Superior temporal gyrus (tissue), 1 donor: Measurements from ENCODE around the gene CYSTM1.
A peak's percentile ranks its signal among the peaks of the same experiment; 100 is the strongest.

Experiments
- DNase-seq: peaks from one replicate; pipeline ENCODE4 v3.0.0-alpha.2; 2016; ENCODE audit errors: extremely low spot score

The CYSTM1 gene

GRCh38 chr5:140236891-140237598 lies 62.1 kb downstream of the CYSTM1 start:
- DNase-seq, result no peak

GRCh38 chr5:140238756-140239155 lies 63.8 kb downstream of the CYSTM1 start:
- DNase-seq, result no peak

GRCh38 chr5:140239461-140239860 lies 64.5 kb downstream of the CYSTM1 start:
- DNase-seq, result no peak

DNA sequence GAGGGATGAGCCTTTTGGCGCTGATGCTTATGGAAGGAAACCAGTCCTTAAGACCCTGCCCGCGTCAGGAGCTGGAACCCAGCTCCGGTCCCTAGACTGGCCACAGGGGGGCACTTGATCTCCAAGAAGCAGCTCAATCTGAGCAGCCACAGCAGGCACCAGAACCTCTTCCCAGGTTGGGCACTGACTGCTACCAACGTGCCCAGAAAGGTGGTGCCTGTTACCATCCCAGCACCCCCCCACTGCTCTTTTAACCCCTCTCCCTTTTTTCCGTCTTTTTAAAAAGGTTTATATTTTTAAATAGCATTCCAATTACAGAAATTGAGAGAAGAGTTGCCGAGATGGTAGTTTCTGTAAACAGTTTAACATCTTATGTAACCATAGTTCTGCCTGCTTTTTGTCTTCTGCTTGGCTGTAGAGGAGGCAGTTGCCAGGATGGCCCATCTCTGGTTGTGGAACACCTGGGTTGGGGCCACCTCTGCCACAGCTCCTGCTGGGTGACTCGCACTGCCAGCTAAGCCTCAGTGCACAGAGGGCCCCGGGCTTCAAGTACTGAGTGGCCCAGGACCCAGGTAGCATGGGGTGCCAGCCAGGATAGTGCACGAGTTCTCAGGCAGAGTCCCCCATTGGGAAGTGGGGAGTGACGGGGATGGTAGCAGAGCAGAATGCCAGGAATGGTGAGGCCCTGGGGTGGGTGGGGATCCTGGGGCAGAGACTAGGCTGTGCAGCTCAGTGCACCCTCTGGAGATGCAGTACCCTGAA lies 65.1 kb downstream of the CYSTM1 start:
- DNase-seq, result peak; percentile 81

- DNase-seq, result peak; percentile 97
Observed at GRCh38 chr5:140240987-140241706, 66.2 kb downstream of the CYSTM1 start.

- DNase-seq, result no peak
Observed at GRCh38 chr5:140242099-140242498, 67.1 kb downstream of the CYSTM1 start.

DNA sequence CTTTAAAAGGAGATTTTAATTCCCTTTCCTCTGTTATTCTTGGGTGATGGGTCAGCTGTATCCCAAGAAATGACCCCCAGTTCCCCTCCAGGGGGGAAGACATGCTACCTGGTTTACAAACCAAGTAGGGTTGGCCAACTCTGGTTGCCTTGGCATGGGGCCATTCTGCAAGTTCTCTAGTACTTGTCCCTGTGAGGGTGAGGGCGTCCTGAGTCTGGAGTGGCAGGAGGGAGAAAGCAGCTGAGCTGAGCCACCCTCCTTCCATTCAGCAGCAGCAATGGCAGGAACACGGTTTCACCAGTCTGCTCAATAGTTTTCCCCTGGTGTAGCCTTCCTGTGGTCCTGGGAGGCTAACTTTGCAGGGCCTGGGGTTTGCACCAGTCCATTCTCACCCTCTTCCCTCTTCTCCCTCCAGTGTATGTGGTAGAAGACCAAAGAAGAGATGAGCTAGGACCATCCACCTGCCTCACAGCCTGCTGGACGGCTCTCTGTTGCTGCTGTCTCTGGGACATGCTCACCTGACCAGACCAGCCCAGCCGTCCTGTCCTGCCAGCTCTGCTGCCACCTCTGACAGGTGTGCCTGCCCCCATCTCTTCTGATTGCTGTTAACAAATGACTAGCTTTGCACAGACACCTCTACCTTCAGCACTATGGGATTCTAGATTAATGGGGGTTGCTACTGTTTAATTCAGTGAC lies 68.0 kb downstream of the CYSTM1 start:
- DNase-seq, result no peak

DNA sequence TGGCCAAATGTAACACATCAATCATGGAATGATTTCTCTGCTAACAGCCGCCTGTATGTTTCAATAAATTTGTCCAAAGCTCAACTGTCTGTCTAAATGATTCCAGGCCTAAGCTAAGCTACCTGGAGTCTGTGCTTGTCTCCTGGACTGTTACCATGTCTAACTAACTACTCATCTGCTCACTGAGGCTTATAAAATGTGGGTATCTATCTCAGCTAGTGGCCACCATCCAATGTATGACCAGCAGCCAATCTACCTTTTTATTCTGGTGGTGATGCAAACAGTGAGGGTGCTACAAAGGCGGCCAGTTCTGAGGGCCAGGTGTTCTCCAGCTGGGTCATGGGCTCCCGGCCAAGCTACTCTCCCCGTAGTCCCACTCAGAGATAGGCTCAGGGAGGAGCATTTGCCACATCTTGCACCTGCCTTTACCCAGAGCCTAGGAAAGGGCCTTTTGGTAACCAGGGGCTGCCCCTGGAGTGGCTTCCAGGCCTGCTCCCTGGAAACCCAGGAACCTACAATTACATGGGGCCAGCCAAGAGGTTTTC lies 68.8 kb downstream of the CYSTM1 start:
- DNase-seq, result no peak

GRCh38 chr5:140244525-140245025 lies 69.6 kb downstream of the CYSTM1 start:
- peak; percentile 96 for DNase-seq

DNA sequence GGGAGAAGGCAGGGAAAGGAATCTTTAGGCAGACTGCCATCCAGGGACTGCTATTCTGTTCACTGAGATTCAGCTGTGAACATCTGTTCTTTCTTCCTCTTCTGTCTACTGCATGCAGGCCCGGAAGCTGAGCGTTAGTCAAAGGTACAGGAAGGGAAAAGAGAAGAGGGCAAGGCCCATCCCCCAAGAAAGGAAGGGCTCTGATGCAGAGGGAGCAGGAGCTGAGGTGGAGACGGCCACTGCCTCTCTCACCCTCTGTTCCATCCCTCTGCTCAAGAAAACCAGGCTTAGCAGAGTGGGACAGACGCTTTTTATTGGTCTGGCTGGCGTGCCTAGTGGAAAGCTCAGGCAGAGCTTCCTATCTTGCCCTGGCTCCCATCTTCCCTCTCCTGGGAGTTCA lies 70.4 kb downstream of the CYSTM1 start:
- no peak for DNase-seq

- DNase-seq, result no peak
Observed at GRCh38 chr5:140245926-140246325, 70.9 kb downstream of the CYSTM1 start.

DNA sequence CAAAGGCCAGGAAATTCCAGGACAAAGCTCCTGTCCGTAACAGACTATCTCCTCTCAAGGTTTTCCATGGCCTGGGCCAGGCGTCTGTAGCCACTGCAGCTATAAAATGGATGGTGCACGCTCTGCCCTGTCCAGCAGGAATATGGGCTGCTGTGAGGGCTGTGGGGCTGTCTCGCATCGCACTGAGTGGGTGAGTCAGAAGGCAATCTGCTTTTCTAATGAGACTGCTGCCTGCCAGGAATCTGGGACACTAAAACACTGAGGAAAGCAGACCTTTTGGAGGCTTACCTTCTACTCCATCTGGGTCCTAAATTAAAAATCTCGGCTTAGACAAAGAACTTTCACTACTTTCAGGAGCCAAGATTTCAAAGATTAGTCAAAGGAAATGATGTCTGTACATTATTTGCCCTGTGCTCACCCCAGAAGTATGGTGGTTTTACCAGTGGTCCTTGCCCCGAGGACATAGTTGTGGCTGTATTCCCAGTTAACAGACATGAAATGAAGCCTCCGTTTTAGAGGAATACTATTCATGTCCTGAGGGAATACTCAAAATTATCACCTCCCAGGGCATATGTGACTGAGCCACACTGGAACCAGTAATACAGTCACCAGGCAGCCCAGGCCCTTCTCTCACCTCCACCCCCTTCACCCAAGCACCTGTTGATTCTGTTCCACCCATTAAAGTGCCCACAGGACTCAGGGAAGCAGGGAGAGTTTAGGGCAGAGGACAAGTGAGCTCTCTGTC lies 71.6 kb downstream of the CYSTM1 start:
- peak; percentile 74 for DNase-seq

DNA sequence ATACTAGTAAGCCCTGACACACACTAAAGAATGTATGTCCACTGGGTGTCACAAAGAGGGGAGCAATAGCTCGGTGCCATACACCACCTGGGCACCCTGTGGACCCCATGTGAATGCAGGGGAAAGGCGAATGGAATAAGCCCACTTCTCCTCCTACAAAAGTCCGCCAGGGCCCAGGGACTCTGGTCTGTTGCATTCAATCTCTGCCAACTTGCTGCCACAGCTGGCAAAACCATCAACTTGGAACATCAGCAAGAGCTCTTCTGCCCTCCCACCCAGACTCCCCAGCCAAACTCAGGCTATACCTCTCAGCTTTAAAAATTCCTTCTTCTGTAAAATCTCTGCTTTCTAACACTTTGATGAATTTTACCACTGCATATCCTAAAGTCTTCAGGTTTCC lies 73.4 kb downstream of the CYSTM1 start:
- DNase-seq, result no peak

DNA sequence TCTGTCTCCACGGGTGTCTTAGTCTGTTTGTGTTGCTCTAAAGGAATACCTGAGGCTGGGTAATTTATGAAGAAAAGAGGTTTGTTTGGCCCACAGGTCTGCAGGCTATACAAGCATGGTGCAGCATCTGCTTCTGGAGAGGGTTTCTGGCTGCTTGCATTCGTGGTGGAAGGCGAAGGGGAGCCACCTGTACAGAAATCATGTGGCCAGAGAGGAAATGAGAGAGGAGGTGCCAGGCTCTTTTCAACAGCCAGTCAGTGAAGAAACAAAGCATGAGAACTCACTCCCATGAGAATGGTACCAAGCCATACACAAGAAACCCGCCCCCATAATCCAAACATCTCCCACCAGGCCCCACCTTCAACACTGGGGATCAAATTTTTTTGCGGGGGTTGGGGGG lies 74.5 kb downstream of the CYSTM1 start:
- no peak for DNase-seq

DNA sequence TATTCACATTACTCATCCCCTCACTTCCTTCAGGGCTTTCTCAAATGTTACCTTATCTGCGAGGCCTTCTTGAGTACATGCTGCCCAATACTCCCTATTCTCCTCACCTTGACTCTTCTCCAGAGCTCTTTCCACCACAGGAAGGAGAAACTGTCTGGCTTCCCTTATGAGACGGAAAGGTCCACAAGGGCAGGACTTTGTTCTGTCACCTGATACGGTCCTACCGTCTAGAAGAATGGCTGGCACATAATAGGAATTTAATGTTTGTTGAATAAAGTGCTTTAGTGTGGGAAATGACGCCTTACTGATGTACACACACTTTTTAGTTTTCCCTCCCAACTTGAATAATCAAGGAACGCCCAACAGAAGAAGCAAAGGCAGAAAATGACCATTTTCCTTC lies 75.4 kb downstream of the CYSTM1 start:
- DNase-seq, result no peak

GRCh38 chr5:140251527-140251973 lies 76.6 kb downstream of the CYSTM1 start:
- no peak for DNase-seq

- no peak for DNase-seq
Observed at GRCh38 chr5:140252470-140253126, 77.6 kb downstream of the CYSTM1 start.

DNA sequence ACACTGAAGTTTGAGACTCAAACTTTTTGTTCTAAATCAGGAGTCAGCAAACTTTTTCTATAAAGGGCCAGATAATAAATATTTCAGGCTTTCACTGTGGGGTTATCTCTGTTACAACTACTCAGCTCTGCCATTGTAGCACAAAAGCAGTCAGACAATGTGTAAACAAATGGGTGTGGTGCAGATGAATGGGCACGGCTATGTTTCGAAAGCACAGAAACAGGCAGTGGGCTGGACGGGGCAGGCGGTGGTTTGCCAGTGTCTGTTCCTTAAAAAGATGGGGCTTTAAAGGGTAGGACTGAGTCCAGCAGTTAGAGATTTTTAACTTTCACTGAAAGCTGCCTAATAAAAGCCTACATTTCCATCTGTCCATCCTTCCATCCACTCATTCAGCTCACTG lies 79.0 kb downstream of the CYSTM1 start:
- no peak for DNase-seq

DNA sequence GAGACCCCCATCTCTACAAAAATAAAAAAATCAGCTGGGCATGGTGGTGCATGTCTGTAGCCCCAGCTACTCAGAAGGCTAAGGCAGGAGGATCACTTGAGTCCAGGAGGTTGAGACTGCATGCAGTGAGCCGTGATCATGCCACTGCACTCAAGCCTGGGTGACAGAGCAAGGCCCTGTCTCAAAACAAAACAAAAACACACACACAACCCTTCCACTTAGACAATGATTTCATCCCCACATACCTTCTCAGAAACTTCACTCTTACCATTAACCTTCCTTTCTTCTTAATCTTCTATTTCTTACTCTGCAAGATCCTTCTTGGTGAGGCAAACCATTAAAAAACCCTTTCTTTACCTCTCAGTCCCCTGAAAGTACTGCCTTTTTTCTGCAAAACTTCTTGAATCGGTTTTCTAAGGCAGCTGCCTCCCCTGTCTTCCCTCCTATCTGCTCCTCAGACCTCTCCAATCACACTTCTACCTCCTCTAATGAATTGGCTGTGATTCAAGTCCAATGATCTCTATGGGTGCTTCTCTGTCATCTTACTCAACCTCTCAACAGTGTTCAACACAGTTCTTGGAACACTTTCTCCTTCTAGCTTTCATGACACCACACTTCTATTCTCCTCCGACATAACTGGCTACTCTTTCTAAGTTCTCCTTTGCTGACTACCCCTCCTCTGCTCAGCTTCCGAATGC lies 80.6 kb downstream of the CYSTM1 start:
- no peak for DNase-seq

DNA sequence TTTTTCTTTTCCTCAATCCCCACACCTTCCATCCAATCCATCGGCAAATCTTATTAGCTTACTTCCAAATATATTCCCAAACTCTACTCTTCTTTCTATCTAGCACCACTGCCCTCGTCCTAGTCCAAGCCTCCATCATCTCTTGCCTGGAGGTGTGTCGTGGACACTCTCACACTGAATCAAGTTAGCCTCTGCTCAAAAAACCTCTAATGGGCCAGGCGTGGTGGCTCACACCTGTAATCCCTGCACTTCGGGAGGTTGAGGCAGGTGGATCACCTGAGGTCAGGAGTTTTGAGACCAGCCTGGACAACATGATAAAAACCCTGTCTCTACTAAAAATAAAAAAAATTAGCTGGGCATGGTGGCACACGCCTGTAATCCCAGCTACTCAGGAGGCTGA lies 81.7 kb downstream of the CYSTM1 start:
- DNase-seq, result no peak
